ENCODE results near the gene SH2D3A.

SH2D3A gene

DNA sequence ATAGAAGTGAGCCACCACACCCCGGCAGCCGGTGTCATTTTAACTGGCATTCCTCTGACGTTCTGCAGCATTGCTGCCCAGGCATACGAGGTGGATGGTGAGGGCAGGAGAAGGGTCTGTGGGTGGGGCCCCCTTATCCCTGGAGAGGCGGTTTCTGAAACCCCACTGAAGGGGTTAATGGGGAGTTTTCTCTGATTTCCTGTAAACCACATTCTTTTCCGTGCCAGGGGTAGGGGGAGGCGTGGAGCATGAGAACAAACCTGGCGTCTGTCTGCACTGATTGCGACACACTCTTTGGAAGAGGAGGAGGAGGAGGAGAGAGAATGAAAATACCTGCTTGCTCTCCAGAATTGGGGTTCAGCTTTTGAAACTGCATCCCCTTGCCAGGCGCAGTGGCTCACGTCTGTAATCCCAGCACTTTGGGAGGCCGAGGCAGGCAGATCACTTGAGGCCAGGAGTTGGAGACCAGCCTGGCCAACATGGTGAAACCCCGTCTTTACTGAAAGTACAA is 44.1 kb downstream of the SH2D3A start:
- TF ChIP-seq, protein P1, sequence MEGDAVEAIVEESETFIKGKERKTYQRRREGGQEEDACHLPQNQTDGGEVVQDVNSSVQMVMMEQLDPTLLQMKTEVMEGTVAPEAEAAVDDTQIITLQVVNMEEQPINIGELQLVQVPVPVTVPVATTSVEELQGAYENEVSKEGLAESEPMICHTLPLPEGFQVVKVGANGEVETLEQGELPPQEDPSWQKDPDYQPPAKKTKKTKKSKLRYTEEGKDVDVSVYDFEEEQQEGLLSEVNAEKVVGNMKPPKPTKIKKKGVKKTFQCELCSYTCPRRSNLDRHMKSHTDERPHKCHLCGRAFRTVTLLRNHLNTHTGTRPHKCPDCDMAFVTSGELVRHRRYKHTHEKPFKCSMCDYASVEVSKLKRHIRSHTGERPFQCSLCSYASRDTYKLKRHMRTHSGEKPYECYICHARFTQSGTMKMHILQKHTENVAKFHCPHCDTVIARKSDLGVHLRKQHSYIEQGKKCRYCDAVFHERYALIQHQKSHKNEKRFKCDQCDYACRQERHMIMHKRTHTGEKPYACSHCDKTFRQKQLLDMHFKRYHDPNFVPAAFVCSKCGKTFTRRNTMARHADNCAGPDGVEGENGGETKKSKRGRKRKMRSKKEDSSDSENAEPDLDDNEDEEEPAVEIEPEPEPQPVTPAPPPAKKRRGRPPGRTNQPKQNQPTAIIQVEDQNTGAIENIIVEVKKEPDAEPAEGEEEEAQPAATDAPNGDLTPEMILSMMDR (IDR thresholded peaks at IDR 0.05; ENCODE audit: low read depth, low read length), result no peak
- H3K4me3 ChIP-seq (ENCODE audit: low read depth, low read length), result no peak overlapping the region

DNA sequence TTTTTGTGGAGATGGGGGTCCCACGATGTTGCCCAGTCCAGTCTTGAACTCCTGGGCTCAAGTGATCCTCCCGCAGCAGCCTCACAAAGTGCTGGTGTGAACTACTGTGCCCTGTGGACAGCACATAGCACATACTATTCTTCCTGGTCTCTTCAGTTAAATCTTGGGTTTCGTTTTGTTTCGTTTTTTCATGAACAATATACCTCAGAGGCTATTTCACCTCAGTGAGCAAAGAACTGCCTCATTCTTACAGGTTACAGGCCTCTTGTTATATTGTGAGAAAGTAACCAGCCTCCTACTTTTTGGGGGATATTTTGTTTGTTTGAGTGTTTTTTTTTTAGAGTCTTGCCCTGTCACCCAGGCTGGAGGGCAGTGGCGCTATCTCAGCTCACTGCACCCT is 45.5 kb downstream of the SH2D3A start:
- no peak overlapping the region for H3K4me3 ChIP-seq (ENCODE audit: low read depth, low read length)
- TF ChIP-seq, protein P1 (IDR thresholded peaks at IDR 0.05; ENCODE audit: low read depth, low read length), result no peak

DNA sequence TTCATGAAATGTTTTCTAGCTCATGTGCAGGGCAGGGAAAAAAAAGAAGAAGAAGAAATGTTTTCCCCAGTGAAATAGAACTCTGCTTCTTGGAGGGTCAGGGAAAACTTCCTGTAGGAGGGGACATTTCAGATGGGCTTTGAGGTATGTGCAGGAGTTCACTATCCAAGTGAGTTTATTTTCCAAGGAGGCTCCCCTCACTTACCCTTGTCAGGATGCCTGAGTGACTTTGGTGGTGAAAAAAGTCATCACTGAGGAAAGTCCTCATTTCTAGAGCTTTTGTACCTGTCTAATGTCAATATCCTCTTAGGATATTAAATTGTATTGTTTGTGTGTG is 46.1 kb downstream of the SH2D3A start:
- H3K4me3 ChIP-seq (ENCODE audit: low read depth, low read length), result no peak overlapping the region
- TF ChIP-seq, protein P1 (IDR thresholded peaks at IDR 0.05; ENCODE audit: low read depth, low read length), result no peak

DNA sequence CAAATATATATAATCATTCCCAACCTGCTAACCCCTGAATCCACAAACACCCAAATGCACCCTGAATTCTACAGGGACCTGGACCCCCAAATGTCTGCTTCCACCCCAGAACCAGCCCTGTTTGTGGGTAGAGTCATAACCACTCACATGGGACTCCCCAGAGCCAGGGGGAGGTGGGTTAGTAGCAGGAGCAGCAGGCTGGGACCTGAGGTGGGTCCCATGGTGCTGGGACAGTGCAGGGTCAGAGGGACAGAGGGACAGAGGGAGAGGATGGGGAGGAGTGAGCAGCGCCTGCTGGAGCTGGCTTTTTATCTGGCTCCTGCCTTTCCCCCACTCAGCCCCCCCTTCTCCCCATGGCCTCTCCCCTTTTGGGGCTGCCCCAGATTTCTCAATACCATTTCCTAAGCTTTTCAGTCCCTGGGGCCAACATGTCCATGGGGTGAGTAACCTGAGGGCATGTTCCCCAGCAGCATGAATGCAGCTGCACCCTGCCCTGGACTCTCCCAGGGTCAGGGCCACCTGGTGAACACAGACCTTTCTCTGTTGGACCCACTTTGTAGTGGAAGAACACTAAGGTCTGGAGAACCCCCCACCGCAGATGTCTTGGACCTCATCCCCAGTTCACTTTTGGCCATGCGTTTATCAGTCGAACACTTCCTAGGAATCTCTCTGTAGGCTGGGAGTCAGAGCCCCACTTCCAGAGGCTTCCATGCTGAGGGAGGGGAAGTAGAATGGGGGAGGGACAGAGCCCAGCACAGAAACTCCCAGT is 46.7 kb downstream of the SH2D3A start, which contains the start of gene C3:
C3 (minus strand) TSS at position 282 of the 769 bp plus-strand sequence; CDS start at position 221, 61 bp downstream.
- TF ChIP-seq, protein P1 (IDR thresholded peaks at IDR 0.05; ENCODE audit: low read depth, low read length), result no peak
- H3K4me3 ChIP-seq (ENCODE audit: low read depth, low read length), result no peak within 1 kb of the TSS

DNA sequence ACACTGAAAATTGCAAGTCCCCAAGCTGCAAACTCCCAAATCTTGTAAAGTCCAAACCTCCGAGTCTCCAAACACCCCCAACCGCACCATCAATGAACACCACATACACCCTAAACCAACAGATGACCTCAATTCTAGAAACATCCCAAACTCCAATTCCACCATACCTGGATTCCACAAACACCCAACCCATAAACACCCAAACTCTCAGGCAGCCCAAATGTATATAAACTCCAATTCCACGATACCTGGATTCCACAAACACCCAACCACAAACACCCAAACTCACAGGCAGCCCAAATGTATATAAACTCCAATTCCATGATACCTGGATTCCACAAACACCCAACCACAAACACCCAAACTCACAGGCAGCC is 47.3 kb downstream of the SH2D3A start:
- TF ChIP-seq, protein P1 (IDR thresholded peaks at IDR 0.05; ENCODE audit: low read depth, low read length), result no peak
- H3K4me3 ChIP-seq (ENCODE audit: low read depth, low read length), result no peak overlapping the region

DNA sequence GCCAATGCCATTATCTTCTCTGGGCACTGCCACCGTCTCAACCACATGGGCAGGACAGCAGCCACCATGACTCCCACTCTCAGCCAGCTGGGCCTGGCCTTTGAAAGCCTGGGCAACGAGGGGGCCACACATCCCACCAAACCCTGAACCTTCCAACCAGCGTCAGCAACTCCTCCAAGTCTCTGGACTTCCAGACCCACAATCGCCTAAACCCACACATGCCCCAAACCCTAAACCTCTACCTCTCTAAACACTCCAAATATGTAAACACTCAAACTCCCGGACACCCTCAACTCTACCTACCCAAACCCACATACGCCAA is 47.7 kb downstream of the SH2D3A start:
- TF ChIP-seq, protein P1 (IDR thresholded peaks at IDR 0.05; ENCODE audit: low read depth, low read length), result no peak
- H3K4me3 ChIP-seq (ENCODE audit: low read depth, low read length), result no peak overlapping the region

DNA sequence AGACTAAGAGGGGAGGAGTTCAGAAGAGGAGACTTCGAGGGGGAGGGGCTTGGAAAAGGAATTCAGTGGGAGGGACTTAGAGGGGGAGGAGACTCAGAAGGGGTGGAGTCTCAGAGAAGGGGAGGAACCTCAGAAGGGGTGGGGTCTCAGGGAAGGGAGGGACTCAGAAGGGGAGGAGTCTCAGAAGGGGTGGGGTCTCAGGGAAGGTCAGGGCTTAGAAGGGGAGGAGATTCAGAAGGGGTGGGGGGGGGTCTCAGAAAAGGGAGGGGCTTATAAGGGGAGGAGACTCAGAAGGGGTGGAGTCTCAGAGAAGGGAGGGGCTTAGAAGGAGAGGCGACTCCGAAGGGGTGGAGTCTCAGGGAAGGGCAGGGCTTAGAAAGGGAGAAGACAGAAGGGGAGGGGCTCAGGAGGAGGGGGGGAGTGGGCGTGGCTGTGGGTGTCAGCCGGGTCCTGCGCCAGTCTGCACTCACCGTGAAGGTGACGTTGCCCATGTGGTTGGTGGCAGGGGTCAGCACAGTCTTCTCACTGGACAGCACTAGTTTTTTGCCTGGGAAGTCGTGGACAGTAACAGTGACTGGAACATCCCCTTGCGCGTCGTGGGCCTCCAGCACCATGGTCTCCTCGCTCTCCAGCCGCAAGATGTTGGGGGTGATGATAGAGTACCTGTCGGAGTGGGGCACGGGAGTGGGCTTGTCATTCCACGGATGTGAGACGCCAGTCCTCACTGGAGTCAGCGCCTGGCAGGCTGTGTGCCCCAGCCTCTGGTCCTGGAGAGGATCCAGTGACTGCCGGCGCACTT is 48.3 kb downstream of the SH2D3A start:
- H3K4me3 ChIP-seq (ENCODE audit: low read depth, low read length), result no peak overlapping the region
- TF ChIP-seq, protein P1 (IDR thresholded peaks at IDR 0.05; ENCODE audit: low read depth, low read length), result no peak
